ENCODE results near the gene CD81.

The CD81 gene

GRCh38 chr11:2374456-2375201 lies 2.5 kb upstream of the CD81 start:
- no peak overlapping the region for H3K4me2 ChIP-seq (ENCODE audit: low read length)
- H3K36me3 ChIP-seq (ENCODE audit: control insufficient read depth, low read length): peaks cover 17% of the 10 kb centered on the region
- H4K20me1 ChIP-seq (ENCODE audit: control insufficient read depth, insufficient read depth, low read depth, low read length): peaks cover 14% of the 10 kb centered on the region
- TF ChIP-seq, protein P1, sequence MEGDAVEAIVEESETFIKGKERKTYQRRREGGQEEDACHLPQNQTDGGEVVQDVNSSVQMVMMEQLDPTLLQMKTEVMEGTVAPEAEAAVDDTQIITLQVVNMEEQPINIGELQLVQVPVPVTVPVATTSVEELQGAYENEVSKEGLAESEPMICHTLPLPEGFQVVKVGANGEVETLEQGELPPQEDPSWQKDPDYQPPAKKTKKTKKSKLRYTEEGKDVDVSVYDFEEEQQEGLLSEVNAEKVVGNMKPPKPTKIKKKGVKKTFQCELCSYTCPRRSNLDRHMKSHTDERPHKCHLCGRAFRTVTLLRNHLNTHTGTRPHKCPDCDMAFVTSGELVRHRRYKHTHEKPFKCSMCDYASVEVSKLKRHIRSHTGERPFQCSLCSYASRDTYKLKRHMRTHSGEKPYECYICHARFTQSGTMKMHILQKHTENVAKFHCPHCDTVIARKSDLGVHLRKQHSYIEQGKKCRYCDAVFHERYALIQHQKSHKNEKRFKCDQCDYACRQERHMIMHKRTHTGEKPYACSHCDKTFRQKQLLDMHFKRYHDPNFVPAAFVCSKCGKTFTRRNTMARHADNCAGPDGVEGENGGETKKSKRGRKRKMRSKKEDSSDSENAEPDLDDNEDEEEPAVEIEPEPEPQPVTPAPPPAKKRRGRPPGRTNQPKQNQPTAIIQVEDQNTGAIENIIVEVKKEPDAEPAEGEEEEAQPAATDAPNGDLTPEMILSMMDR (IDR thresholded peaks at IDR 0.05; ENCODE audit: low read depth, low read length, poor library complexity, severe bottlenecking): no peak
- no peaks in the 10 kb centered on the region for H3K27me3 ChIP-seq (ENCODE audit: control insufficient read depth, low read length)
- H3K9me3 ChIP-seq (ENCODE audit: control insufficient read depth, insufficient read depth, low read length): no peaks in the 10 kb centered on the region
- no peaks in the 10 kb centered on the region for H3K9me2 ChIP-seq (replicated peaks; ENCODE audit: control insufficient read depth, low read length)
- no peak overlapping the region for H3K4me3 ChIP-seq (ENCODE audit: low read length)
- peaks cover 25% of the 10 kb centered on the region for H3K79me2 ChIP-seq (ENCODE audit: control insufficient read depth, low read length)
- no peaks in the 10 kb centered on the region for H3F3A ChIP-seq (ENCODE audit: control insufficient read depth, insufficient read depth)
- H3K27ac ChIP-seq (ENCODE audit: low read depth, low read length): no peak overlapping the region
- H3K4me1 ChIP-seq (ENCODE audit: control insufficient read depth, low read length): peaks cover 8% of the 10 kb centered on the region

- no peak for TF ChIP-seq EZH2phosphoT487 (IDR thresholded peaks at IDR 0.05; ENCODE audit: borderline replicate concordance, low read length)
- TF ChIP-seq, protein P1 (IDR thresholded peaks at IDR 0.05; ENCODE audit: low read depth, low read length, poor library complexity, severe bottlenecking): no peak
- H4K20me1 ChIP-seq (ENCODE audit: control insufficient read depth, insufficient read depth, low read depth, low read length): peaks cover 19% of the 10 kb centered on the region
- H3K4me2 ChIP-seq (ENCODE audit: low read length): no peak overlapping the region
- H3F3A ChIP-seq (ENCODE audit: control insufficient read depth, insufficient read depth): no peaks in the 10 kb centered on the region
- no peaks in the 10 kb centered on the region for H3K27me3 ChIP-seq (ENCODE audit: control insufficient read depth, low read length)
- H3K27ac ChIP-seq (ENCODE audit: low read depth, low read length): no peak overlapping the region
- H3K9me3 ChIP-seq (ENCODE audit: control insufficient read depth, insufficient read depth, low read length): no peaks in the 10 kb centered on the region
- H3K36me3 ChIP-seq (ENCODE audit: control insufficient read depth, low read length): peaks cover 25% of the 10 kb centered on the region
- H3K4me1 ChIP-seq (ENCODE audit: control insufficient read depth, low read length): peaks cover 16% of the 10 kb centered on the region
- H3K9me2 ChIP-seq (replicated peaks; ENCODE audit: control insufficient read depth, low read length): no peaks in the 10 kb centered on the region
- H3K4me3 ChIP-seq (ENCODE audit: low read length): no peak overlapping the region
- peaks cover 33% of the 10 kb centered on the region for H3K79me2 ChIP-seq (ENCODE audit: control insufficient read depth, low read length)
Measured at GRCh38 chr11:2375341-2375853, 1.7 kb upstream of the CD81 start.

DNA sequence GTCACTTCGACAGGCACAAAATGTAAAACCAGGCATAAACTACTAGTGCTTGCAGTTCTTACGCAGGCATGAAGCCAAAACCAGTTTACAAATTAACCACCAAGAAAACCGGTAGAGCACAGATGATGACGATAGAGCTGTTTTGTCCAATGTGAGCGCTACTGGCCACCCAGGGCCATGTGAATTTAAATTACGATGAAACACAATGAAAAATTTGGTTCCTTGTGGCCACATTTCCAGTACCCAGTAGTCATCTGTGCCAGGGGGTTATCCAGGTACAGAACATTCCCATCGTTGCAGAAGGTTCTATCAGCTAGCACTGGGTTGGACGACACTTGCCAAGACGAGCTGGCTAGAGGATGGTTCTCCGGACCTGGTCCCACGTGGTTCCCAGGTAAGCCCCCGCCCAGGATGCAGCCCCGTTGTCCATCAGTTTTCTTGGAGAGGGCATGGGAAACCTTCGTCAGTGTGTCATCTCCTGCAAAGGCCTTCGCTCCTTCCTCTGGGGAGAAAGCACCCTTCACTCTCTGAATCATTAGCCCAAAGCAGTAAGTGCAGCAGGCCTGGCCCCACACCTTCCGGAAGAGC lies 1.1 kb upstream of the CD81 start:
- H3K36me3 ChIP-seq (ENCODE audit: control insufficient read depth, low read length): peaks cover 32% of the 10 kb centered on the region
- TF ChIP-seq, protein P1 (IDR thresholded peaks at IDR 0.05; ENCODE audit: low read depth, low read length, poor library complexity, severe bottlenecking): no peak
- no peak for TF ChIP-seq EZH2phosphoT487 (IDR thresholded peaks at IDR 0.05; ENCODE audit: borderline replicate concordance, low read length)
- H3K4me2 ChIP-seq (ENCODE audit: low read length): no peak overlapping the region
- H3K27me3 ChIP-seq (ENCODE audit: control insufficient read depth, low read length): no peaks in the 10 kb centered on the region
- no peaks in the 10 kb centered on the region for H3F3A ChIP-seq (ENCODE audit: control insufficient read depth, insufficient read depth)
- H4K20me1 ChIP-seq (ENCODE audit: control insufficient read depth, insufficient read depth, low read depth, low read length): peaks cover 22% of the 10 kb centered on the region
- H3K9me3 ChIP-seq (ENCODE audit: control insufficient read depth, insufficient read depth, low read length): no peaks in the 10 kb centered on the region
- H3K4me3 ChIP-seq (ENCODE audit: low read length): no peak overlapping the region
- H3K9me2 ChIP-seq (replicated peaks; ENCODE audit: control insufficient read depth, low read length): no peaks in the 10 kb centered on the region
- H3K79me2 ChIP-seq (ENCODE audit: control insufficient read depth, low read length): peaks cover 40% of the 10 kb centered on the region
- H3K27ac ChIP-seq (ENCODE audit: low read depth, low read length): no peak overlapping the region
- peaks cover 22% of the 10 kb centered on the region for H3K4me1 ChIP-seq (ENCODE audit: control insufficient read depth, low read length)
